ENCODE data around the gene RUNX3.

GRCh38 chr1:24900486-24900849 lies 29.6 kb downstream of the RUNX3 start:
- TF ChIP-seq CTCF (IDR thresholded peaks at IDR 0.05) = no peak
- no peak for TF ChIP-seq EP300 (IDR thresholded peaks at IDR 0.05)
- no peak for TF ChIP-seq POLR2A (IDR thresholded peaks at IDR 0.05)

All from upper lobe of left lung (tissue), 4 donors.